Activated CD4-positive, alpha-beta memory T cell treated with anti-CD3 and anti-CD28 coated beads for 36 hours (primary cell): ENCODE measurements around the gene CDT1. TPM values are rescaled to one million over a fixed set of nuclear protein-coding genes. Genes with fewer than 3 reads are reported as not detected.

Experiments used
- CTCF ChIA-PET: fragments of 350-600 bp; sonication (Branson Sonifier 250); formaldehyde crosslinking; loops from one replicate; lab custom pipeline; 2021; ENCODE audit warnings: antibody characterized with exemption, inconsistent platforms; lab: Charles Lee
- POLR2A ChIA-PET: fragments of 350-600 bp; sonication (Branson Sonifier 250); formaldehyde crosslinking; loops from one replicate; lab custom pipeline; 2021; ENCODE audit warnings: antibody characterized with exemption; lab: Charles Lee
- DNase-seq: peaks from one replicate; pipeline ENCODE4 v3.0.0-alpha.2; 2020
- H3K27ac Mint-ChIP-seq: one replicate; pipeline ENCODE4 v1.8.0; 2021; ENCODE audit warnings: mixed read lengths
- H3K27me3 Mint-ChIP-seq: one replicate; pipeline ENCODE4 v1.8.0; 2021; ENCODE audit warnings: mixed read lengths
- H3K36me3 Mint-ChIP-seq: one replicate; pipeline ENCODE4 v1.8.0; 2021; ENCODE audit warnings: mixed read lengths
- H3K4me1 Mint-ChIP-seq: one replicate; pipeline ENCODE4 v1.8.0; 2021; ENCODE audit warnings: low read depth, mixed read lengths
- H3K4me3 Mint-ChIP-seq: one replicate; pipeline ENCODE4 v1.8.0; 2021; ENCODE audit warnings: mild to moderate bottlenecking, mixed read lengths
- H3K9me3 Mint-ChIP-seq: one replicate; pipeline ENCODE4 v1.8.0; 2021; ENCODE audit warnings: mixed read lengths
- intact Hi-C: fragments of 100-400 bp; cut with micrococcal nuclease; formaldehyde crosslinking; loops from one replicate; pipeline ENCODE4 v1.15.1; 2023
- total RNA-seq, 2 experiments: library from RNA; stranded (reverse); gene quantifications; one replicate each; pipeline ENCODE4 v1.2.3, GENCODE V29; 2021

Gene CDT1
- total RNA-seq, 2 experiments from 2014 or later: 169 to 183 TPM

GRCh38 chr16:88846088-88846487 is 42.5 kb downstream of the CDT1 start:
- H3K27me3 Mint-ChIP-seq: no peaks in the 10 kb centered on the region
- POLR2A ChIA-PET: no interaction called here

GRCh38 chr16:88847654-88848053 is 44.1 kb downstream of the CDT1 start:
- ChIA-PET CTCF (no interaction called here), POLR2A (no interaction called here)
- Mint-ChIP-seq H3K27me3 (no peaks in the 10 kb centered on the region), H3K9me3 (no peaks in the 10 kb centered on the region), H3K4me1 (peaks cover 3% of the 10 kb centered on the region), H3K27ac (no peak overlapping the region), H3K4me3 (no peak overlapping the region), H3K36me3 (no peaks in the 10 kb centered on the region)
- no peak for DNase-seq
- intact Hi-C loops: no loop called here

More at GRCh38 chr16:88846088-88846487, 42.5 kb downstream of the CDT1 start:
- intact Hi-C loops: no loop called here
- no peak overlapping the region for H3K27ac Mint-ChIP-seq
- H3K4me1 Mint-ChIP-seq: no peaks in the 10 kb centered on the region
- H3K9me3 Mint-ChIP-seq: no peaks in the 10 kb centered on the region
- no peak overlapping the region for H3K4me3 Mint-ChIP-seq
- H3K36me3 Mint-ChIP-seq: no peaks in the 10 kb centered on the region
- CTCF ChIA-PET: interaction anchor here (1.1 kb wide), 1 partner anchor 12 kb away, joined by 3 read pairs; no protein-coding TSS in a partner anchor
- DNase-seq: no peak

- no peak overlapping the region for H3K27ac Mint-ChIP-seq
- intact Hi-C loops: no loop called here
- no peaks in the 10 kb centered on the region for H3K27me3 Mint-ChIP-seq
- H3K36me3 Mint-ChIP-seq: no peaks in the 10 kb centered on the region
- H3K4me3 Mint-ChIP-seq: no peak overlapping the region
- no peak for DNase-seq
- ChIA-PET CTCF (no interaction called here), POLR2A (no interaction called here)
- H3K4me1 Mint-ChIP-seq: peaks cover 3% of the 10 kb centered on the region
- no peaks in the 10 kb centered on the region for H3K9me3 Mint-ChIP-seq
These were observed 45.0 kb downstream of the CDT1 start for GRCh38 chr16:88848557-88848956.

GRCh38 chr16:88850531-88851199 is 47.1 kb downstream of the CDT1 start:
- Mint-ChIP-seq H3K27me3 (no peaks in the 10 kb centered on the region), H3K4me3 (no peak overlapping the region), H3K36me3 (no peaks in the 10 kb centered on the region), H3K4me1 (peaks cover 8% of the 10 kb centered on the region), H3K27ac (no peak overlapping the region), H3K9me3 (no peaks in the 10 kb centered on the region)
- POLR2A ChIA-PET: no interaction called here
- intact Hi-C loops: loop anchor here (10.0 kb wide), 1 partner anchor 264 kb away; no protein-coding TSS in a partner anchor
- no peak for DNase-seq
- CTCF ChIA-PET: interaction anchor here (1.1 kb wide), 1 partner anchor 113 kb away, joined by 4 read pairs; no protein-coding TSS in a partner anchor

- DNase-seq: no peak
- CTCF ChIA-PET: interaction anchor here (1.1 kb wide), 1 partner anchor 114 kb away, joined by 4 read pairs; no protein-coding TSS in a partner anchor
- POLR2A ChIA-PET: no interaction called here
- Mint-ChIP-seq H3K4me3 (no peak overlapping the region), H3K9me3 (no peaks in the 10 kb centered on the region), H3K27ac (no peak overlapping the region), H3K4me1 (peaks cover 12% of the 10 kb centered on the region), H3K27me3 (no peaks in the 10 kb centered on the region), H3K36me3 (no peaks in the 10 kb centered on the region)
- intact Hi-C loops: loop anchor here (10.0 kb wide), 1 partner anchor 263 kb away; no protein-coding TSS in a partner anchor
These were observed 48.0 kb downstream of the CDT1 start for GRCh38 chr16:88851616-88852015.

GRCh38 chr16:88853325-88853941 is 49.8 kb downstream of the CDT1 start:
- POLR2A ChIA-PET: no interaction called here
- H3K9me3 Mint-ChIP-seq: no peaks in the 10 kb centered on the region
- H3K36me3 Mint-ChIP-seq: no peaks in the 10 kb centered on the region
- H3K27me3 Mint-ChIP-seq: no peaks in the 10 kb centered on the region
- H3K4me3 Mint-ChIP-seq: no peak overlapping the region
- intact Hi-C loops: loop anchor here (10.0 kb wide), 1 partner anchor 261 kb away; no protein-coding TSS in a partner anchor
- CTCF ChIA-PET: interaction anchor here (0.7 kb wide), 1 partner anchor 106 kb away, joined by 3 read pairs; no protein-coding TSS in a partner anchor
- DNase-seq: no peak
- H3K27ac Mint-ChIP-seq: no peak overlapping the region
- H3K4me1 Mint-ChIP-seq: peaks cover 22% of the 10 kb centered on the region

GRCh38 chr16:88854306-88855111 is 50.9 kb downstream of the CDT1 start:
- H3K27ac Mint-ChIP-seq: no peak overlapping the region
- H3K4me3 Mint-ChIP-seq: no peak overlapping the region
- no peaks in the 10 kb centered on the region for H3K36me3 Mint-ChIP-seq
- ChIA-PET CTCF (no interaction called here), POLR2A (no interaction called here)
- H3K9me3 Mint-ChIP-seq: no peaks in the 10 kb centered on the region
- no peaks in the 10 kb centered on the region for H3K27me3 Mint-ChIP-seq
- intact Hi-C loops: loop anchor here (10.0 kb wide), 1 partner anchor 260 kb away; no protein-coding TSS in a partner anchor
- H3K4me1 Mint-ChIP-seq: peaks cover 23% of the 10 kb centered on the region
- peak; percentile 30 for DNase-seq

GRCh38 chr16:88855176-88855575 is 51.6 kb downstream of the CDT1 start:
- H3K36me3 Mint-ChIP-seq: peaks cover 3% of the 10 kb centered on the region
- CTCF ChIA-PET: no interaction called here
- POLR2A ChIA-PET: no interaction called here
- H3K9me3 Mint-ChIP-seq: no peaks in the 10 kb centered on the region
- DNase-seq: no peak
- peaks cover 23% of the 10 kb centered on the region for H3K4me1 Mint-ChIP-seq
- H3K4me3 Mint-ChIP-seq: peak overlapping the region; percentile 41
- H3K27me3 Mint-ChIP-seq: no peaks in the 10 kb centered on the region
- intact Hi-C loops: loop anchor here (10.0 kb wide), 1 partner anchor 260 kb away; no protein-coding TSS in a partner anchor
- no peak overlapping the region for H3K27ac Mint-ChIP-seq

- Mint-ChIP-seq H3K4me1 (peaks cover 23% of the 10 kb centered on the region), H3K4me3 (peak overlapping the region; percentile 75), H3K9me3 (no peaks in the 10 kb centered on the region), H3K27ac (peak overlapping the region; percentile 72), H3K36me3 (peaks cover 3% of the 10 kb centered on the region), H3K27me3 (no peaks in the 10 kb centered on the region)
- intact Hi-C loops: loop anchor here (2.0 to 10.0 kb wide), 2 partner anchors 259 to 315 kb away; partner anchors contain the start of gene CDH15
- DNase-seq: no peak
- ChIA-PET CTCF (no interaction called here), POLR2A (no interaction called here)
These were observed 52.1 kb downstream of the CDT1 start for GRCh38 chr16:88855736-88856121.

GRCh38 chr16:88856122-88856827 is 52.7 kb downstream of the CDT1 start:
- POLR2A ChIA-PET: interaction anchor here (0.7 to 2.7 kb wide), 7 partner anchors 44 to 905 kb away, joined by 3 to 11 read pairs (median 4); partner anchors contain the start of genes APRT, BANP, CTU2 and RNF166
- intact Hi-C loops: loop anchor here (2.0 to 10.0 kb wide), 2 partner anchors 259 to 315 kb away; partner anchors contain the start of gene CDH15
- peak overlapping the region; percentile 93 for H3K4me3 Mint-ChIP-seq
- H3K4me1 Mint-ChIP-seq: peaks cover 23% of the 10 kb centered on the region
- H3K27me3 Mint-ChIP-seq: no peaks in the 10 kb centered on the region
- H3K9me3 Mint-ChIP-seq: no peaks in the 10 kb centered on the region
- CTCF ChIA-PET: interaction anchor here (0.8 to 2.9 kb wide), 7 partner anchors 40 to 362 kb away, joined by 3 to 39 read pairs (median 8); partner anchors contain the start of genes APRT and ZNF778
- peaks cover 7% of the 10 kb centered on the region for H3K36me3 Mint-ChIP-seq
- DNase-seq: peak; percentile 15
- H3K27ac Mint-ChIP-seq: peak overlapping the region; percentile 72
